ENCODE measurements around the gene BMP8A.

BMP8A gene

GRCh38 chr1:39570477-39571177, 79.2 kb downstream of the BMP8A start:
- no peaks in the 10 kb centered on the region for H3K9me2 ChIP-seq (replicated peaks; ENCODE audit: insufficient read depth, low read length)
- H3F3A ChIP-seq (ENCODE audit: insufficient read depth, low read length) = peaks cover 99% of the 10 kb centered on the region
- DNase-seq = peak; percentile 72
- H3K4me2 ChIP-seq (ENCODE audit: low read depth, low read length) = peak overlapping the region; percentile 91
- H3K9ac ChIP-seq (ENCODE audit: low read length) = peak overlapping the region; percentile 94
- H2AFZ ChIP-seq (ENCODE audit: low read length) = no peak overlapping the region
- peaks cover 69% of the 10 kb centered on the region for H4K20me1 ChIP-seq (ENCODE audit: insufficient read depth, low read length)
- H3K36me3 ChIP-seq (replicated peaks; ENCODE audit: insufficient read depth, low read length) = peaks cover 67% of the 10 kb centered on the region
- no peaks in the 10 kb centered on the region for H3K9me3 ChIP-seq (replicated peaks; ENCODE audit: insufficient read depth, low read length)
- H3K27ac ChIP-seq (ENCODE audit: low read length) = peak overlapping the region; percentile 94
- peak overlapping the region; percentile 96 for H3K4me3 ChIP-seq (ENCODE audit: low read length)
- TF ChIP-seq EZH2phosphoT487 (IDR thresholded peaks at IDR 0.05; ENCODE audit: low read length) = no peak
- no peak for TF ChIP-seq EZH2 (optimal IDR thresholded peaks at IDR 0.05; ENCODE audit: low read depth, low read length)
- TF ChIP-seq CTCF (IDR thresholded peaks at IDR 0.05; ENCODE audit: low read length) = no peak
- peaks cover 98% of the 10 kb centered on the region for H3K79me2 ChIP-seq (ENCODE audit: low read length)
- peaks cover 50% of the 10 kb centered on the region for H3K4me1 ChIP-seq (ENCODE audit: low read length)
- H3K27me3 ChIP-seq (replicated peaks; ENCODE audit: insufficient read depth, low read length) = no peaks in the 10 kb centered on the region

- Histone ChIP-seq H3K9me2 (replicated peaks; ENCODE audit: insufficient read depth, low read length) (no peaks in the 10 kb centered on the region), H3K79me2 (ENCODE audit: low read length) (peaks cover 100% of the 10 kb centered on the region), H3K36me3 (replicated peaks; ENCODE audit: insufficient read depth, low read length) (peaks cover 67% of the 10 kb centered on the region), H3K4me1 (ENCODE audit: low read length) (peaks cover 46% of the 10 kb centered on the region), H2AFZ (ENCODE audit: low read length) (no peak overlapping the region), H3K27ac (ENCODE audit: low read length) (peak overlapping the region; percentile 94), H3K4me2 (ENCODE audit: low read depth, low read length) (peak overlapping the region; percentile 91), H3K9me3 (replicated peaks; ENCODE audit: insufficient read depth, low read length) (no peaks in the 10 kb centered on the region), H3K9ac (ENCODE audit: low read length) (peak overlapping the region; percentile 94), H3K4me3 (ENCODE audit: low read length) (peak overlapping the region; percentile 96), H3F3A (ENCODE audit: insufficient read depth, low read length) (peaks cover 99% of the 10 kb centered on the region), H4K20me1 (ENCODE audit: insufficient read depth, low read length) (peaks cover 71% of the 10 kb centered on the region), H3K27me3 (replicated peaks; ENCODE audit: insufficient read depth, low read length) (no peaks in the 10 kb centered on the region)
- no peak for DNase-seq
- TF ChIP-seq EZH2 (optimal IDR thresholded peaks at IDR 0.05; ENCODE audit: low read depth, low read length) (no peak), CTCF (IDR thresholded peaks at IDR 0.05; ENCODE audit: low read length) (no peak), EZH2phosphoT487 (IDR thresholded peaks at IDR 0.05; ENCODE audit: low read length) (no peak)
Measured at GRCh38 chr1:39571178-39571483, 79.7 kb downstream of the BMP8A start.

- peak overlapping the region; percentile 94; the same call in 1 of the 2 replicates for H3K27ac ChIP-seq (ENCODE audit: low read length)
- H3K27me3 ChIP-seq (replicated peaks; ENCODE audit: insufficient read depth, low read length) = no peaks in the 10 kb centered on the region
- H3K4me2 ChIP-seq (ENCODE audit: low read depth, low read length) = peak overlapping the region; percentile 91
- TF ChIP-seq CTCF (IDR thresholded peaks at IDR 0.05; ENCODE audit: low read length) = no peak
- no peak for TF ChIP-seq EZH2 (optimal IDR thresholded peaks at IDR 0.05; ENCODE audit: low read depth, low read length)
- TF ChIP-seq EZH2phosphoT487 (IDR thresholded peaks at IDR 0.05; ENCODE audit: low read length) = no peak
- H4K20me1 ChIP-seq (ENCODE audit: insufficient read depth, low read length) = peaks cover 71% of the 10 kb centered on the region
- no peaks in the 10 kb centered on the region for H3K9me3 ChIP-seq (replicated peaks; ENCODE audit: insufficient read depth, low read length)
- H3K9ac ChIP-seq (ENCODE audit: low read length) = peak overlapping the region; percentile 94; the same call in 1 of the 2 replicates
- no peak overlapping the region for H2AFZ ChIP-seq (ENCODE audit: low read length)
- peaks cover 32% of the 10 kb centered on the region for H3K4me1 ChIP-seq (ENCODE audit: low read length)
- H3K9me2 ChIP-seq (replicated peaks; ENCODE audit: insufficient read depth, low read length) = no peaks in the 10 kb centered on the region
- DNase-seq = no peak
- H3K4me3 ChIP-seq (ENCODE audit: low read length) = peak overlapping the region; percentile 96
- peaks cover 62% of the 10 kb centered on the region for H3K36me3 ChIP-seq (replicated peaks; ENCODE audit: insufficient read depth, low read length)
- peaks cover 86% of the 10 kb centered on the region for H3F3A ChIP-seq (ENCODE audit: insufficient read depth, low read length)
- H3K79me2 ChIP-seq (ENCODE audit: low read length) = peaks cover 97% of the 10 kb centered on the region
Measured at GRCh38 chr1:39572379-39573096, 81.1 kb downstream of the BMP8A start.
